OCI-LY3 (cell line): ENCODE measurements around the gene FHOD3.

Experiments used
- CTCF ChIP-seq: fragments of 200-600, 300-600 bp; sonication (generic); IDR thresholded peaks from 2 replicates; pipeline ENCODE4 v1.5.1; 2014; ENCODE audit warnings: antibody characterized with exemption, low read length, low read depth
- EZH2phosphoT487 ChIP-seq: fragments of 200-600 bp; shearing (Covaris generic); IDR thresholded peaks from 2 replicates; pipeline ENCODE4 v1.6.1; 2018; ENCODE audit warnings: antibody characterized with exemption, mixed run types, low read depth

- TF ChIP-seq CTCF (no peak), EZH2phosphoT487 (no peak)
These were observed 135.5 kb downstream of the FHOD3 start for GRCh38 chr18:36432880-36433555.
